Glutamatergic neuron (in vitro differentiated cells): Measurements from ENCODE around the gene CEP72. TPM values are rescaled to one million over a fixed set of nuclear protein-coding genes. Genes with fewer than 3 reads are reported as not detected.
A peak's percentile ranks its signal among the peaks of the same experiment; 100 is the strongest.

ENCODE experiments used
- DNase-seq: peaks from one replicate; pipeline ENCODE4 v3.0.0; 2022
- H3K27ac Mint-ChIP-seq: one replicate; pipeline ENCODE4 v1.8.0; 2020; ENCODE audit warnings: mild to moderate bottlenecking, mixed read lengths, inconsistent platforms; ENCODE audit not compliant: unreplicated experiment
- H3K27me3 Mint-ChIP-seq: one replicate; pipeline ENCODE4 v1.8.0; 2020; ENCODE audit warnings: mild to moderate bottlenecking, moderate library complexity, mixed read lengths, inconsistent platforms; ENCODE audit not compliant: unreplicated experiment
- H3K36me3 Mint-ChIP-seq: one replicate; pipeline ENCODE4 v1.8.0; 2020; ENCODE audit warnings: mild to moderate bottlenecking, mixed read lengths, inconsistent platforms; ENCODE audit not compliant: unreplicated experiment
- H3K4me1 Mint-ChIP-seq: one replicate; pipeline ENCODE4 v1.8.0; 2020; ENCODE audit warnings: mild to moderate bottlenecking, low read depth, mixed read lengths, inconsistent platforms; ENCODE audit not compliant: unreplicated experiment
- H3K4me3 Mint-ChIP-seq: one replicate; pipeline ENCODE4 v1.8.0; 2020; ENCODE audit warnings: mild to moderate bottlenecking, mixed read lengths, inconsistent platforms; ENCODE audit not compliant: unreplicated experiment
- H3K9me3 Mint-ChIP-seq: one replicate; pipeline ENCODE4 v1.8.0; 2020; ENCODE audit warnings: mild to moderate bottlenecking, moderate library complexity, mixed read lengths, inconsistent platforms; ENCODE audit not compliant: unreplicated experiment
- total RNA-seq: library from RNA; stranded (reverse); fragmentation: NEBNext Ultra II Directional; extraction: Animal tissue kit (Norgen Biotek cat#: 25700); gene quantifications from one replicate; pipeline ENCODE4 v1.2.1, GENCODE V29; 2021; ENCODE audit not compliant: unreplicated experiment
- TF ChIP-seq, protein P1 (sequence below): fragments of 200-600 bp; sonication (generic); IDR thresholded peaks from one replicate; pipeline ENCODE4 v1.5.0; 2021; ENCODE audit not compliant: partially characterized antibody, unreplicated experiment

Gene CEP72
- total RNA-seq, 1 donor from 2014 or later = 43.9 TPM

DNA sequence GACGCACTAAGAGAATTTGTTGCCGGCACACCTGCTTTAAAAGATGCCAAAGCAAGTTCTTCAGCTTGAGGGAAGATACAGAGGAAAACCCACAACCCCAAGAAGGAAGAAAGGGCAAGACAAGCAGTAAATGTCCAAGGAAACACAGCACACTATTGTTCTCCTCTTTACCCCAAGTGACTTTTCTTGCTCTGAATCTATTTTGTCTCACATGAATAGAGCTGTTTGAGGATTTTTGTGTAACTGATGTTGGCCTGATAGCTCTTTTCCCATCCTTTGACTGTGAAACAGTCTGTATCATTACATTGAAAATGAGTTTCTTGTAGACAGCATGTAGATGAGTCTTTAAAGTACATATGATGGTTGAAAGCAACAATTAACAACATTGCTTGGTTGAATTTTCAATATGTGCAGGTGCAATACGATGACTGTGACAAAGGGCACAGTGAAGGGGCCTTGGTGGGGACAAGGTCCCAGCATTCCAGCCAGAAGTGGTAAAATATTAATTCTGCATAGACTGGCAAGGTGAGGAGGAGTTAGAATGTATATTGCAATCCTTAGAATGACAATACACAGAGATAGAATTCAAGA is 16.8 kb upstream of the CEP72 start:
- DNase-seq = no peak
- H3K36me3 Mint-ChIP-seq = peaks cover 11% of the 10 kb centered on the region
- peaks cover 6% of the 10 kb centered on the region for H3K9me3 Mint-ChIP-seq
- TF ChIP-seq, protein P1, sequence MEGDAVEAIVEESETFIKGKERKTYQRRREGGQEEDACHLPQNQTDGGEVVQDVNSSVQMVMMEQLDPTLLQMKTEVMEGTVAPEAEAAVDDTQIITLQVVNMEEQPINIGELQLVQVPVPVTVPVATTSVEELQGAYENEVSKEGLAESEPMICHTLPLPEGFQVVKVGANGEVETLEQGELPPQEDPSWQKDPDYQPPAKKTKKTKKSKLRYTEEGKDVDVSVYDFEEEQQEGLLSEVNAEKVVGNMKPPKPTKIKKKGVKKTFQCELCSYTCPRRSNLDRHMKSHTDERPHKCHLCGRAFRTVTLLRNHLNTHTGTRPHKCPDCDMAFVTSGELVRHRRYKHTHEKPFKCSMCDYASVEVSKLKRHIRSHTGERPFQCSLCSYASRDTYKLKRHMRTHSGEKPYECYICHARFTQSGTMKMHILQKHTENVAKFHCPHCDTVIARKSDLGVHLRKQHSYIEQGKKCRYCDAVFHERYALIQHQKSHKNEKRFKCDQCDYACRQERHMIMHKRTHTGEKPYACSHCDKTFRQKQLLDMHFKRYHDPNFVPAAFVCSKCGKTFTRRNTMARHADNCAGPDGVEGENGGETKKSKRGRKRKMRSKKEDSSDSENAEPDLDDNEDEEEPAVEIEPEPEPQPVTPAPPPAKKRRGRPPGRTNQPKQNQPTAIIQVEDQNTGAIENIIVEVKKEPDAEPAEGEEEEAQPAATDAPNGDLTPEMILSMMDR = no peak
- peaks cover 6% of the 10 kb centered on the region for H3K27me3 Mint-ChIP-seq
- no peak overlapping the region for H3K27ac Mint-ChIP-seq
- H3K4me1 Mint-ChIP-seq = peaks cover 7% of the 10 kb centered on the region
- H3K4me3 Mint-ChIP-seq = peak overlapping the region; percentile 18

DNA sequence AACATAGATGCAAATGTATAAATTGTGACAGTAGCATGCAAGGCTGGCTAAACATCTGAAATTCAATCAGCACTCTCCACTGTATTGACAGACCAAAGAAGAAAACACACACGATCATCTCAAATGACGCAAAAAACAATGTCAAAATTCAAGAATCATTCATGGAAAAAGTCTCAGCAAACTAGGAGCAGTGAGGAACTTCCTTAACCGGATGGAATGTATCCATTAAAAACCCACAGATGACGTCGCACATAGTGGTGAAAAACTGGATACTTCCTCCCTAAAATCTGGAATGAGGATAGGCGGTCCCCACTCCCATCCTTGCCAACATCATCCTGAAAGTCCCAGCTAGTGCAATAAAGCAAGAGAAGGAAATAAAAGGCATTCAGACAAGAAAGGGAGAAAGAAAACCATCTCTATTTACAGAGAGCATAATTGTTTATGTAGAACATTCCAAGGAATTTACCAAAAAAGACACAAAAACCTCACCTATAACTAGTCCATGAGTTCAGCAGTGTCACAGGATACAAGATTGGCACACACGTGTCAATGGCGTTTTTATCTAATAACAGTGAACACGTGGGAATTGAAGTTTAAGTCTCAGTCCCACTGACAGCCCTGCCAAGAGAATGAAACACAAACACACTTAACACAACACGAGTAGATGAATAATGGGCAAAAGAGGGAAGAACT is 14.1 kb upstream of the CEP72 start:
- peaks cover 6% of the 10 kb centered on the region for H3K27me3 Mint-ChIP-seq
- no peak overlapping the region for H3K4me3 Mint-ChIP-seq
- TF ChIP-seq, protein P1 = no peak

DNA sequence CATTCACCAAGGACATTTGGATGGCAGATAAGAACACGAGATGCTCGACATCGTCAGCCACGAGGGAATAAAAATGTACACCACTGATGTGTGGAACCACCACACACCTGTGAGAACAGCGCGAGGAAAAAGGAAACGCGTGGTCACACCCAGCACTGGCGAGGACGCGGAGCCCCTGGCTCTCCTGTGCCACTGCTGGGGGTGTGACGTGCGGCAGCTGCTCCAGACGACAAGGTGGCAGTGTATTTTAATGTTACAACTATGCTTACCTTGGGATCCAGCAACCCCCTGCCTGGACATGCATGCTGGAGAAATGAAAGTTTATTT is 13.6 kb upstream of the CEP72 start:
- Mint-ChIP-seq H3K4me1 (peaks cover 5% of the 10 kb centered on the region), H3K4me3 (no peak overlapping the region), H3K27me3 (peaks cover 6% of the 10 kb centered on the region), H3K36me3 (no peaks in the 10 kb centered on the region), H3K9me3 (peaks cover 2% of the 10 kb centered on the region), H3K27ac (no peak overlapping the region)
- TF ChIP-seq, protein P1 = no peak
- no peak for DNase-seq

More for the DNA sequence above, 14.1 kb upstream of the CEP72 start:
- peaks cover 5% of the 10 kb centered on the region for H3K4me1 Mint-ChIP-seq
- no peaks in the 10 kb centered on the region for H3K36me3 Mint-ChIP-seq
- DNase-seq = no peak
- no peak overlapping the region for H3K27ac Mint-ChIP-seq
- no peaks in the 10 kb centered on the region for H3K9me3 Mint-ChIP-seq

DNA sequence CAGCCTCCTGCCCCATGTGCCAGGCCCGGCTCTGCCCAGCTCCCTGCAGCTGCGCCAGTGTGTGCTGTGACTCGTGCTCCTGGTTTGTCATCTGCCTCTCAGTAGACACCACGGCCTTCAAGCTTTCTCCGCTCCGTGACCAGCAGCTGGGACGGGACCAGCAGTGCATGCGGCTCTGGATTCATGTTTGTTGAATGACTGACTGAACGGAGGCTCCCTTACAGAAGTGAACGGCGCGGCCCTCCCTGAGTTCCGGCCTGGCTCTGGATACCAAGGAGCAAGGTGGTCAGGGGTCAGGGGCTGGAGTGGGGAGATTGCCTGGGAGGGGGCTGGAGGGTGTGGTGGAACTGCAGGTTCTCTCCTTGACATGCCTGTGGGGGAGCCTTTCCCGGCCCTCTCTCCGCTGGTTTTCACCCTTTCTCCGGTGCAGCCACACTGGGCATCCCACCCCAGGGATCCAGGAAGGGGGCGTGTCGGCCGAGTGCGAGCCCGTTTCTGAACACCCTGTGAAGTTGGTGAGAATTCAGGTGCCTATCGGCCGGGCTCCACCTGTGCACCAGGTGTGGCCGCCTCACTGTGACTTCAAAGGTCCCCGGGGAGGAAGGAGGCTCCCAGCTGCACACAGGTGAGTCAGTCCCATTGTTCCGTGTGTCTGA is 11.1 kb upstream of the CEP72 start:
- Mint-ChIP-seq H3K4me3 (no peak overlapping the region), H3K27ac (no peak overlapping the region), H3K27me3 (peaks cover 4% of the 10 kb centered on the region), H3K9me3 (peaks cover 2% of the 10 kb centered on the region), H3K4me1 (no peaks in the 10 kb centered on the region), H3K36me3 (no peaks in the 10 kb centered on the region)
- no peak for DNase-seq
- TF ChIP-seq, protein P1 = no peak
